Renal cortical epithelial cell (primary cell): ENCODE measurements around the gene SRC. TPM values are rescaled to one million over a fixed set of nuclear protein-coding genes. Genes with fewer than 3 reads are reported as not detected.
A peak's percentile ranks its signal among the peaks of the same experiment; 100 is the strongest.

ENCODE experiments used
- DNase-seq: peaks from one replicate; pipeline ENCODE4 v3.0.0-alpha.2; 2011; ENCODE audit warnings: low read depth
- total RNA-seq: library from RNA; depleted of rRNA; stranded (reverse); fragments of >200 nt; gene quantifications from 2 replicates; pipeline ENCODE4 v1.2.3, GENCODE V29; 2014

Gene SRC
- total RNA-seq = 36.6 and 58.6 TPM in 2 replicates

GRCh38 chr20:37345339-37346235 is at the start of gene SRC:
Gene SRC, plus strand, starts transcription at chr20:37346140. Its CDS starts 38,014 bp downstream, at chr20:37384154.
- no peak for DNase-seq

- no peak for DNase-seq
These were observed 49.6 kb upstream of the SRC start for GRCh38 chr20:37296371-37296770.

GRCh38 chr20:37297066-37297736 is 48.7 kb upstream of the SRC start:
- no peak for DNase-seq

- DNase-seq = peak; percentile 62
These were observed 47.6 kb upstream of the SRC start for GRCh38 chr20:37298190-37298939.

- no peak for DNase-seq
These were observed 46.0 kb upstream of the SRC start for GRCh38 chr20:37299718-37300528.

- no peak for DNase-seq
These were observed 44.8 kb upstream of the SRC start for GRCh38 chr20:37301120-37301519.

- DNase-seq = no peak
These were observed 44.4 kb upstream of the SRC start for GRCh38 chr20:37301558-37301957.

GRCh38 chr20:37302981-37303380 is 43.0 kb upstream of the SRC start:
- no peak for DNase-seq

GRCh38 chr20:37303637-37304036 is 42.3 kb upstream of the SRC start:
- no peak for DNase-seq

GRCh38 chr20:37305079-37305478 is 40.9 kb upstream of the SRC start:
- DNase-seq = no peak

GRCh38 chr20:37305839-37306238 is 40.1 kb upstream of the SRC start:
- no peak for DNase-seq

- no peak for DNase-seq
These were observed 37.6 kb upstream of the SRC start for GRCh38 chr20:37308086-37309050.

GRCh38 chr20:37309290-37309689 is 36.6 kb upstream of the SRC start:
- no peak for DNase-seq

- no peak for DNase-seq
These were observed 35.9 kb upstream of the SRC start for GRCh38 chr20:37309936-37310590.

- DNase-seq = no peak
These were observed 35.0 kb upstream of the SRC start for GRCh38 chr20:37310951-37311350.

GRCh38 chr20:37311710-37312355 is 34.1 kb upstream of the SRC start:
- DNase-seq = no peak

GRCh38 chr20:37313546-37314091 is 32.3 kb upstream of the SRC start:
- DNase-seq = no peak

GRCh38 chr20:37314099-37314498 is 31.8 kb upstream of the SRC start:
- DNase-seq = no peak

GRCh38 chr20:37314617-37315016 is 31.3 kb upstream of the SRC start:
- no peak for DNase-seq
